Hindlimb muscle (tissue), 1 donor: ENCODE results near the gene PLPP6. TPM values are rescaled to one million over a fixed set of nuclear protein-coding genes. Genes with fewer than 3 reads are reported as not detected.
"Not testable (repeated sequence)": the region's sequence is repeated elsewhere in the genome, so short reads cannot be mapped to it uniquely, and the experiment has no call there.

ENCODE experiments used
- DNase-seq: peaks from one replicate; pipeline ENCODE4 v3.0.0-alpha.2; 2013
- polyA plus RNA-seq: library from polyadenylated mRNA; unstranded; fragments of 120-200 nt; gene quantifications from one replicate; pipeline ENCODE4 v1.2.1, GENCODE V29; 2013; ENCODE audit not compliant: insufficient read length

The PLPP6 gene
- polyA plus RNA-seq = 4.6 TPM

- DNase-seq = peak; percentile 85
Observed at GRCh38 chr9:4662108-4662988, at the start of gene PLPP6. Gene PLPP6 (plus strand): TSS chr9:4662294. CDS start chr9:4662376, 82 bp downstream.

DNA sequence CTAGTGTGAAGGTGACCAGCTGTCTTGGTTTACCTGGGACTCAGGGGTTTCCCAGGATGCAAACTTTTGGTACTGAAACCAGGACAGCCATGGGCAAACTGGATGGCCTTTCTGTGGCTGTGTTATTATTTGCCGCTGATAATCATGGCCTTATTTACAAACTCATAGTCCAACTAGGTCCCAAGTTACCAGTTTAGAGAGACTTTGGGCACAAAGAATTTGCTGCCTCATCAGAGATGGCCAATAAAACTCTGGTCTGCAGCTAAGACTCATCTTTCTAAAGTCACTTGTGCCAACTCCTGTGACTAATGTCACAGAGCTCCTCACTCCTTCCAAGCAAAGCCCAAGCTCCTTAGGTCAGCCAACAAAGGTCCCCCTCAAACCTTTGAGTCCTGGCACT is 47.5 kb upstream of the PLPP6 start:
- DNase-seq = no peak

- DNase-seq = peak; percentile 38
Observed at GRCh38 chr9:4615251-4615650, 46.8 kb upstream of the PLPP6 start.

GRCh38 chr9:4615778-4616177 is 46.3 kb upstream of the PLPP6 start:
- DNase-seq = no peak

DNA sequence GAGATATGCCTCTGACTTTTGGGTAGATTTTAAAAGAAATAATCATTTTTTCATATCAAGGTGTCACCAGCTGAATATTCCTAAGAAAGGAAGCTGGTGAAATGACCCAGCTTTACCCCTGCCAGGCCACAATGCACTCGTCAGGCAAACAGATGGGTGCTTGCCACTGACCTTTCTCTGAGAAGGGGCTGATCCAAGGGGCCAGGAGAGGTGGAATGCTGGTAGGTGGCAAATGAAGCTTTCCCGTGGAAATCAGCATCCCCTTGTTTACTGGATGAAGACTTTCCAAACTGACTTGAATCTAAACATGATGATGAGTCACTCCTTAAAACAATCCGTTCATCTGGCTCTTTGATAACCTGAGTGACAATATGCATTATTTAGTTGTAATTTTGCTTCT is 44.3 kb upstream of the PLPP6 start:
- DNase-seq = no peak

DNA sequence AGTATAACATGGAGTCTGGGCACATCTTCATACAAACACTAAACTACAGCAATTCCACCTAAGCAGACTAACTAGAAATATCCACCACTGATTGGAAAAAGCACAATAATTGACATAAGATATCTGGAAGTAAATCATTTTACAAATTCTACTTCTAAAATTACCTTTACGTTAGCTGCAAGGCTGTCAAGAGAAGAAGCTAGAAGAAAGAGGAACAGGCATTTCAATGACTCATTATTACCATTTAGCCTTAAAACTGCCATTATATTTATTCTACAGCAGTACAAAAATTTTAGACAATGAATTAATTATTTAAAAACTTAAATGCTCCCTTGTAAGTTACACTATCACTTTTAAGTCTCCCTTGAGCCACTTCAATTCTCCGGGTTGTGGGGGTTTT is 43.4 kb upstream of the PLPP6 start:
- no peak for DNase-seq

DNA sequence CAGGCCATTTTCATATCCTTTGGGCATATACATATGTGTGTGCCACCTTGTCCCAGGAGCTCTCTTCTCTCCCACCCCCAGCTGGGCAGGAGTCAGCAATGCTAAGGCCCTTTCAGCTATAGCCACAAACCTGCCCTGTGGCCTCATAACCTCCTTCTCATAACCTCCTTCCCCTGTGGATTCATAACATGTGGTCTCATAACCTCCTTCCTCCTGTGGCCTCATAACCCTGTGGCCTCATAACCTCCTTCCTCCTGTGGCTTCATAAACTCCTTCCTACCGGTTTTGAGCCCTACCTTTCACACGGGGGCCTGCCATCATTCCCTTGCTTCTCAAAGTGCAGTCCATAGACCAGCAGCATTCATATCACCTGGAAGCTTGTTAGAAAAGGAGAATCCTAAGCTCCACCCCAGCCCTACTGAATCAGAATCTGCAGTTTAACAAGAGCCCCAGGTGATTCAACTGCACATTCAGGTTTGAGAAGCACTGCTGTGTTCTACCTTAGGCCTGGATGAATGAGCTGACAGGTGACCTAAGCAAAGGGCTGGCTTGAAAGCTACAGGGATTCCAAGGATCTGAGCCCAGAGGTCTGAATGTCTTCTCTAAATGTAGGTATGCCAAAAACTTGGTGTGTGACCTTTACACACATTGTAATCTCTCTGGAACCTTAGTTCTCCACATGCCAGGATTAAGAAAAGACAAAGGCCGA is 41.9 kb upstream of the PLPP6 start:
- no peak for DNase-seq

- no peak for DNase-seq
Observed at GRCh38 chr9:4620881-4621555, 41.1 kb upstream of the PLPP6 start.

GRCh38 chr9:4622016-4622415 is 40.1 kb upstream of the PLPP6 start:
- DNase-seq = no peak

- DNase-seq = no peak
Observed at GRCh38 chr9:4630836-4631235, 31.3 kb upstream of the PLPP6 start.

DNA sequence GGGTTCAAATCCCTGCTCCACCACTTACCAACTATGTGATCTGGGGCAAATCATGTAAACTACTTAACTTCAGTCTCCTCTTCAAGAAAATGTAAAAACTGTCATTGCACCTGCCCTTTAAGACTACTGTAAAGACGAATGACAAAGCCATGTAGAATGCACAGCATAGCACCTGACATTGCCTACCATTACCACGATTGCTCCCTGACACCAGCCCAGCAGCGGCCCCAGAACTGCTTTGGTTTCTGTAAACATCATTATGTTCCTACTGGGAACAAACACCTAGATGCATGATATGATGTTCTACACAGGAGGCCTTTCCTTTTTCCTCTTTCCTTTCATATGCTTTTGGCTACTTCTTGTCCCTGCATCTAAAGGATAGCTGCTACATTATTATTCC is 23.1 kb upstream of the PLPP6 start:
- no peak for DNase-seq

- DNase-seq = no peak
Observed at GRCh38 chr9:4639420-4639819, 22.7 kb upstream of the PLPP6 start.

DNA sequence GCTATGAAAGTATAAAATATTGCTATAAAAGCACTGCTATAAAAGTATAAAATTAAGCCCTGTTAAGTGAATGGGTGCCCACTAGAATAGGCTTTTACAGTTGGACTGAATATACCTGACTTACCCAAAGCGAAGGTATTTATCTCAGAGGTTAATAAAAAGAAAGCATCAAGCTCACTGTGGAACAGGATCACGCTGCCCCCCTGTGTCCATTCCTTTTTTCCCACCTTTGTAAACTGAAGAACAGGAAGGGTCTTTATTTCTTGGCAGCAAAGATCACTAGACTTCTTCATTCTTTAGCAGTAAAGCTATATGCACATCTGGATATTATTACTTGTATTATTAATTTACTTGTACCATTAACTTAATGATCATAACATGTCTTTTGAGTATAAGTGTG is 22.1 kb upstream of the PLPP6 start:
- no peak for DNase-seq

- DNase-seq = no peak
Observed at GRCh38 chr9:4642351-4642750, 19.7 kb upstream of the PLPP6 start.

DNA sequence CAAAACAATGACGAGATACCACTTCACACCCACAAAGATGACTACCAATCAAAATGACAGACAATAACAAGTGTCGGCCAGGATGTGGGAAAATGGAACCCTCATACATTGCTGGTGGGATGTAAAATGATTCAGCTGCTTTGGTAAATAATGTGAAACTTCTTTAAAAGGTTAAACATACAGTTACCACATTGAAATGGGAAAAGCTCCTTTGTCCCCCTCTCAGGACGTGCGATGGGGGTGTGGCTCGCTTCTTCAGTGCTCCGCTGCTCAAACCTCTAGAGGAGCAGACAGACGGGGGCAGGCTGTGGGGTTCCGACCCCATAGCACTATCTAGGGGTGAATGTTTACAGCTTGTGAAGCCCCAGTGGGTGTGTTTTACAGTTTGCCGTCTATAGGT is 8.0 kb upstream of the PLPP6 start:
- no peak for DNase-seq

GRCh38 chr9:4654538-4654937 is 7.6 kb upstream of the PLPP6 start:
- no peak for DNase-seq

GRCh38 chr9:4656196-4656595 is 5.9 kb upstream of the PLPP6 start:
- DNase-seq = not testable (repeated sequence)

DNA sequence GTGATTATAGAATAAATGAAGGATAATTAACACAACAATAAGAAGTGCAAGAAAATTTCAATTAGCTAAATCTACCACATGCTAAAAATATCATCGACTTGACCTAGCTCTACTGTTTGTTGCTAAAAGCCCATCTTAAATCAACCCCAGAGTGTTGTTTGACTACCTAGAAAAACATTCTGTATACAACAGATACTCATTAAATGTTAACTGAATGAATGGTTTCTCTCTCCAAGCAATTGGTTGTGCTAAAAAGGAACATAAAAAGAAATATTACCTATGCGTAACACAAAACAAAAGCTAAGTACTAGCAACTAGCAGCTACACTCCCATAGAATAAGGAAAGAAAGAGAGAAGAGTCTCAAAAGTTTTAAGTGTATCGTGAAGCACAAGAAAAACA is 5.5 kb upstream of the PLPP6 start:
- no peak for DNase-seq

DNA sequence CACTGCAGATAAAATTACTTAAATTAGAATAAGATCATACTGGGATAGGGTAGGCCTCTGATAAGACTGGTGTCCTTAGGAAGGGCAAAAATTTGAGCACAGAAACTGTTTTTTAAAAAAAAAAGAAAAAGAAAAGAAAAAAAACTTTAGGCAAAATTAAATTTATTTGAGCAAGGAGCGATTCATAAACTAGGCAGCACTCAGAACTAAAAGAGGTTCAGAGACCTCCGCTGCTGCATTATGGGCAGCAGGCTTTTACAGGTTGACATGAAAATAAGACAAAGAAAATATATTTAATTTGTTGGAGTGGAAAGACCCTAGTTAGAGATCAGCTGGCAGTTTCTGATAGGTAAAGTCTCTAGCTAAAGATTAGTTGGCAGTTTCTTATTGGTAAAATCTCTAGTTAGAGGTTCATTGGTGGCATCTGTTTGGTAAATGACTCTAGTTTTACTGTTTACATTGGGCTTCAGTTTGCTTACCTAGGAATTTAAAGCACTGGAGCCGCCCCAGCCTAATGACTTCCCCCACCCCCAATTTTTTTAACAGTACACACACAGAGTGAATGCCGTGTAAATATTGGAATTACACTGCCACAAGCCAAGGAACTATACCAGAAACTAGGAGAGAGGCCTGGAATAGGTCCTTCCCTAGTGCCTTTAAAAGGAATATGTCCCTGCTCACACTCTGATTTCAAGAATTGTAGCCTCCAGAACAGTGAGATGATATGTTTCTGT is 4.5 kb upstream of the PLPP6 start:
- no peak for DNase-seq

GRCh38 chr9:4660665-4661064 is 1.4 kb upstream of the PLPP6 start:
- not testable (repeated sequence) for DNase-seq

DNA sequence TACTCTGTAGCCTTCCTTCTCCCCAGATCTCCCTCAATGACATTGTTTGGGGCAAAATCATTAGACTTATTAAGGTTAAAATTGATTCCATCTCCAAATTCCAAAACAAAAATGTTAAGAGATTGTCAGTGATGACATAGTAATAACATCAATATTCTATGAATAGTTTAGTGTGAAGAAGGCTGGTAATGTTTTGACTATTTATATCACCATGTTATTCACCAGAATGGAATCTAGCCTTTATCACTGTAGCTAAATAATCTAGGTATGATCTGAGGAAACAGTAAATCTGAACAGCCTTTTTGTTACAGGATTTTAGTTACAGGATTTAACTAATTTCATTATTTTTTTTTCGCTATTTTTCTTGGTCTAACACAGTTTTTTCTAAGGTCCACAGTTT is 929 bp upstream of the PLPP6 start:
- DNase-seq = no peak

DNA sequence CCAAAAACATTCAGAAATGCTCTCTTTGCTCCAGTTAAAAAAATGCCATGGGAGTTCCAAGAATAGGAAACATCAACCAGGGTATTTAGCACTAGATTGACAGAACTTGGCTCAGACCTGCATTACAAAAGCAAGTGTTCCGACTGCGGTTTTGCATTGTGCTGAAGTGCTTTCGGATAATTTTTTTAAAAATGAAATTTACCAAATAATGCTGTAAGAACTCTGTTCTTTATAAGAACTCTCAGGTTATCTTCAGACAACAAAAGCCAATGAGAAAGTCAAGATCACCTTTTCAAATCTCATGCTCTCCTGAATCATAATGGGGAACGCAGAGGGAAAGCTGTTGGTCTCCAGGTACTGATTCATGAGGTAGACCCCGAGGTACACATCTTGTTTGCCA is 483 bp upstream of the PLPP6 start:
- DNase-seq = no peak
